ENCODE measurements around the gene INPP5D. TPM values are rescaled to one million over a fixed set of nuclear protein-coding genes. Genes with fewer than 3 reads are reported as not detected.

The INPP5D gene
- total and polyA plus RNA-seq, 2 donors (not counting 1 experiment from before 2014, with no cell fraction given) = 152 to 444 TPM

DNA sequence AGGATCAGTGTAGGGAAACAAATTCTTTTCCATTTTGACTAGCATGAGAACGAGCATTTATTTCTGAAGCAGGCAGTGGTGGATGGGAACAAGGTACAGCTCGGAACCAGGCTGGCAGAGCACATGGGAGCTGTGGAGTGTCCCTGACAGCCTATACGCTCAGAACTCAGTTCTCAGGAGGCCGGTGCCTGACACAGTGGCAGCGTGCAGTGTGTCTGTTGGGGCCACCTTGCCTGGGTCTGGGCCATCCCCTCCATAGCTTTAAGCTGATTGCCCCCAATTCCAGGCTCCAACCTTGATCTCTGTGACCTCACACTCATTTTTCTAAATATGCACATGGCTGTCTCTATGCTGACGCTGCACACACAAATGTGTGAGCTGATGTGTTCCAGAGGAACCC is 136.9 kb downstream of the INPP5D start:
- Histone ChIP-seq H3K27me3 (replicated peaks in 1 of 4; ENCODE audit: control extremely low read depth in 1 of 4, control insufficient read depth in 3 of 4, insufficient read depth in 4 of 4, low read length in 3 of 4) (no peaks in the 10 kb centered on the region), H2AFZ (ENCODE audit: insufficient read depth, low read depth, low read length, poor library complexity, severe bottlenecking) (no peak overlapping the region), H3K4me1 (ENCODE audit: control insufficient read depth in 2 of 2, insufficient read depth in 2 of 2, low read length in 2 of 2) (peaks cover 5 to 8% of the 10 kb centered on the region in 2 donors), H3K9ac (ENCODE audit: low read length) (no peak overlapping the region), H3K4me3 (ENCODE audit: control extremely low read depth in 1 of 5, extremely low read depth in 1 of 5, insufficient read depth in 1 of 5, low read depth in 2 of 5, low read length in 4 of 5) (no peak overlapping the region), H4K20me1 (ENCODE audit: control insufficient read depth, insufficient read depth, low read length, poor library complexity, severe bottlenecking) (peaks cover 42% of the 10 kb centered on the region), H3K79me2 (ENCODE audit: control insufficient read depth, insufficient read depth, low read length) (peaks cover 5% of the 10 kb centered on the region), H3K4me2 (replicated peaks; ENCODE audit: low read depth, low read length, poor library complexity, severe bottlenecking) (no peak overlapping the region), H3K9me3 (ENCODE audit: control extremely low read depth in 1 of 3, control insufficient read depth in 2 of 3, insufficient read depth in 1 of 3, low read length in 2 of 3) (no peaks in the 10 kb centered on the region), H3K27ac (ENCODE audit: low read length in 2 of 2) (no peak overlapping the region), H3K36me3 (replicated peaks in 1 of 2; ENCODE audit: control extremely low read depth in 1 of 2, control insufficient read depth in 1 of 2, extremely low read depth in 1 of 2, insufficient read depth in 2 of 2, low read length in 1 of 2) (peaks cover 4 to 85% of the 10 kb centered on the region in 2 experiments)
- intact Hi-C loops (cut with micrococcal nuclease) = no loop called here
- peak overlapping the region; percentile 15 for H3K27ac Mint-ChIP-seq
- ATAC-seq (ENCODE audit: low read depth) (no peak), DNase-seq (no peak)
- ChIA-PET CTCF (interaction anchor here (1.3 kb wide), 1 partner anchor 54 kb away, joined by 3 read pairs; no protein-coding TSS in a partner anchor), POLR2A (no interaction called here)
- no peak overlapping the region for H3K4me3 Mint-ChIP-seq
- H3K9me3 Mint-ChIP-seq (ENCODE audit: insufficient read depth) = no peaks in the 10 kb centered on the region
- no peak for TF ChIP-seq EZH2 (IDR thresholded peaks at IDR 0.05; ENCODE audit: borderline replicate concordance, insufficient read depth, low read depth, low read length, poor library complexity, severe bottlenecking)
- TF ChIP-seq, protein P1, sequence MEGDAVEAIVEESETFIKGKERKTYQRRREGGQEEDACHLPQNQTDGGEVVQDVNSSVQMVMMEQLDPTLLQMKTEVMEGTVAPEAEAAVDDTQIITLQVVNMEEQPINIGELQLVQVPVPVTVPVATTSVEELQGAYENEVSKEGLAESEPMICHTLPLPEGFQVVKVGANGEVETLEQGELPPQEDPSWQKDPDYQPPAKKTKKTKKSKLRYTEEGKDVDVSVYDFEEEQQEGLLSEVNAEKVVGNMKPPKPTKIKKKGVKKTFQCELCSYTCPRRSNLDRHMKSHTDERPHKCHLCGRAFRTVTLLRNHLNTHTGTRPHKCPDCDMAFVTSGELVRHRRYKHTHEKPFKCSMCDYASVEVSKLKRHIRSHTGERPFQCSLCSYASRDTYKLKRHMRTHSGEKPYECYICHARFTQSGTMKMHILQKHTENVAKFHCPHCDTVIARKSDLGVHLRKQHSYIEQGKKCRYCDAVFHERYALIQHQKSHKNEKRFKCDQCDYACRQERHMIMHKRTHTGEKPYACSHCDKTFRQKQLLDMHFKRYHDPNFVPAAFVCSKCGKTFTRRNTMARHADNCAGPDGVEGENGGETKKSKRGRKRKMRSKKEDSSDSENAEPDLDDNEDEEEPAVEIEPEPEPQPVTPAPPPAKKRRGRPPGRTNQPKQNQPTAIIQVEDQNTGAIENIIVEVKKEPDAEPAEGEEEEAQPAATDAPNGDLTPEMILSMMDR (IDR thresholded peaks at IDR 0.05) = no peak
- WGBS (ENCODE audit: insufficient coverage) = 98% methylated on average over 6 of the region's 6 CpGs
- H3K4me1 Mint-ChIP-seq = peaks cover 18% of the 10 kb centered on the region
- H3K27me3 Mint-ChIP-seq = no peaks in the 10 kb centered on the region

DNA sequence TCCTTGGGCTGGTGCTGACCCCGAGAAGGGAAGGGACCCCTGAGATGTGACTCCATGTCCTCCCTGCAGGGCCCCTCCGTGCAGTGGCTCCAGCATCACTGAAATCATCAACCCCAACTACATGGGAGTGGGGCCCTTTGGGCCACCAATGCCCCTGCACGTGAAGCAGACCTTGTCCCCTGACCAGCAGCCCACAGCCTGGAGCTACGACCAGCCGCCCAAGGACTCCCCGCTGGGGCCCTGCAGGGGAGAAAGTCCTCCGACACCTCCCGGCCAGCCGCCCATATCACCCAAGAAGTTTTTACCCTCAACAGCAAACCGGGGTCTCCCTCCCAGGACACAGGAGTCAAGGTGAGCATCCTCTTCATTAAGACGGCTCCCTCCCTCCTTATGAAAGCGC is 137.9 kb downstream of the INPP5D start:
- POLR2A ChIA-PET = no interaction called here
- CTCF ChIA-PET = interaction anchor here (0.7 to 1.3 kb wide), 2 partner anchors 53 to 240 kb away, joined by 3 read pairs; no protein-coding TSS in a partner anchor
- Histone ChIP-seq H3K4me2 (replicated peaks; ENCODE audit: low read depth, low read length, poor library complexity, severe bottlenecking) (no peak overlapping the region), H3K27me3 (replicated peaks in 1 of 4; ENCODE audit: control extremely low read depth in 1 of 4, control insufficient read depth in 3 of 4, insufficient read depth in 4 of 4, low read length in 3 of 4) (no peaks in the 10 kb centered on the region), H3K9me3 (ENCODE audit: control extremely low read depth in 1 of 3, control insufficient read depth in 2 of 3, insufficient read depth in 1 of 3, low read length in 2 of 3) (peaks cover 0 to 4% (median 0%) of the 10 kb centered on the region in 3 donors), H3K27ac (ENCODE audit: low read length in 2 of 2) (no peak overlapping the region), H4K20me1 (ENCODE audit: control insufficient read depth, insufficient read depth, low read length, poor library complexity, severe bottlenecking) (peaks cover 49% of the 10 kb centered on the region), H3K36me3 (replicated peaks in 1 of 2; ENCODE audit: control extremely low read depth in 1 of 2, control insufficient read depth in 1 of 2, extremely low read depth in 1 of 2, insufficient read depth in 2 of 2, low read length in 1 of 2) (peaks cover 4 to 86% of the 10 kb centered on the region in 2 experiments), H3K79me2 (ENCODE audit: control insufficient read depth, insufficient read depth, low read length) (peaks cover 11% of the 10 kb centered on the region), H3K4me3 (ENCODE audit: control extremely low read depth in 1 of 5, extremely low read depth in 1 of 5, insufficient read depth in 1 of 5, low read depth in 2 of 5, low read length in 4 of 5) (no peak overlapping the region), H3K4me1 (ENCODE audit: control insufficient read depth in 2 of 2, insufficient read depth in 2 of 2, low read length in 2 of 2) (peaks cover 15 to 18% of the 10 kb centered on the region in 2 donors), H3K9ac (ENCODE audit: low read length) (no peak overlapping the region), H2AFZ (ENCODE audit: insufficient read depth, low read depth, low read length, poor library complexity, severe bottlenecking) (no peak overlapping the region)
- H3K4me1 Mint-ChIP-seq = peaks cover 28% of the 10 kb centered on the region
- peak overlapping the region; percentile 24 for H3K27ac Mint-ChIP-seq
- TF ChIP-seq, protein P1 (IDR thresholded peaks at IDR 0.05) = no peak
- DNase-seq (no peak), ATAC-seq (ENCODE audit: low read depth) (no peak)
- no peaks in the 10 kb centered on the region for H3K27me3 Mint-ChIP-seq
- peaks cover 2% of the 10 kb centered on the region for H3K9me3 Mint-ChIP-seq (ENCODE audit: insufficient read depth)
- WGBS (ENCODE audit: insufficient coverage) = 91% methylated on average over 12 of the region's 12 CpGs
- intact Hi-C loops (cut with micrococcal nuclease) = no loop called here
- no peak overlapping the region for H3K4me3 Mint-ChIP-seq
